Mesendoderm (in vitro differentiated cells): ENCODE data around the gene ELF2.

ENCODE experiments used
- DNase-seq: peaks from one replicate; pipeline ENCODE4 v3.0.0; 2013
- H2AK5ac ChIP-seq: 2 replicates; pipeline ENCODE4 v1.6.1; 2013; ENCODE audit warnings: low read length, inconsistent platforms
- H2BK120ac ChIP-seq: 2 replicates; pipeline ENCODE4 v1.6.1; 2013; ENCODE audit warnings: low read depth, mild to moderate bottlenecking, low read length, moderate library complexity, mixed read lengths
- H2BK15ac ChIP-seq: replicated peaks from 2 replicates; pipeline ENCODE4 v1.6.1; 2013; ENCODE audit warnings: low read depth, mild to moderate bottlenecking, moderate library complexity
- H2BK5ac ChIP-seq: 2 replicates; pipeline ENCODE4 v1.6.1; 2013; ENCODE audit warnings: low read length, inconsistent platforms
- H3K18ac ChIP-seq: 2 replicates; pipeline ENCODE4 v1.6.1; 2013; ENCODE audit warnings: mild to moderate bottlenecking, low read length, mixed read lengths
- H3K23ac ChIP-seq: one replicate; pipeline ENCODE4 v1.6.1; 2013; ENCODE audit warnings: low read length
- H3K27ac ChIP-seq: 2 replicates; pipeline ENCODE4 v1.5.1; 2013; ENCODE audit warnings: low read depth, mild to moderate bottlenecking, inconsistent platforms, low read length, moderate library complexity
- H3K27me3 ChIP-seq: 2 replicates; pipeline ENCODE4 v1.6.1; 2013; ENCODE audit warnings: low read length, control low read depth, mild to moderate bottlenecking, inconsistent platforms; ENCODE audit not compliant: insufficient read depth, poor library complexity
- H3K36me3 ChIP-seq: 2 replicates; pipeline ENCODE4 v1.6.1; 2013; ENCODE audit warnings: low read length, inconsistent platforms; ENCODE audit not compliant: control insufficient read depth, insufficient read depth
- H3K4ac ChIP-seq: one replicate; pipeline ENCODE4 v1.6.1; 2013; ENCODE audit warnings: low read depth, mild to moderate bottlenecking, low read length, moderate library complexity
- H3K4me1 ChIP-seq: 2 replicates; pipeline ENCODE4 v1.6.1; 2013; ENCODE audit warnings: low read depth, low read length, inconsistent platforms; ENCODE audit not compliant: control insufficient read depth
- H3K4me2 ChIP-seq: 2 replicates; pipeline ENCODE4 v1.6.1; 2013; ENCODE audit warnings: low read length
- H3K4me3 ChIP-seq: 2 replicates; pipeline ENCODE4 v1.5.1; 2013; ENCODE audit warnings: mild to moderate bottlenecking, low read length
- H3K56ac ChIP-seq: one replicate; pipeline ENCODE4 v1.6.1; 2013; ENCODE audit warnings: low read length
- H3K79me1 ChIP-seq: 2 replicates; pipeline ENCODE4 v1.6.1; 2013; ENCODE audit warnings: low read length, inconsistent platforms
- H3K79me2 ChIP-seq: 2 replicates; pipeline ENCODE4 v1.6.1; 2013; ENCODE audit warnings: mild to moderate bottlenecking, low read length; ENCODE audit not compliant: control insufficient read depth, insufficient read depth
- H3K9ac ChIP-seq: 2 replicates; pipeline ENCODE4 v1.6.1; 2013; ENCODE audit warnings: low read length, inconsistent platforms
- H4K5ac ChIP-seq: one replicate; pipeline ENCODE4 v1.6.1; 2013; ENCODE audit warnings: low read length
- H4K8ac ChIP-seq: one replicate; pipeline ENCODE4 v1.6.1; 2013; ENCODE audit warnings: low read depth, mild to moderate bottlenecking, control low read depth, low read length, moderate library complexity
- WGBS: extraction: QIAGEN DNeasy Blood & Tissue Kit; methylation state at CpG from one replicate; pipeline ENCODE4 v1.1.7; 2013; ENCODE audit warnings: low lambda C conversion rate, missing lambda C conversion rate; ENCODE audit not compliant: insufficient coverage; ENCODE audit errors: extremely low coverage; 5-methylcytosine and 5-hydroxymethylcytosine counted together

The ELF2 gene

GRCh38 chr4:139196462-139196861 is 19.4 kb upstream of the ELF2 start:
- no peak overlapping the region for H3K4me3 ChIP-seq
- H3K56ac ChIP-seq: no peak overlapping the region
- H2BK120ac ChIP-seq: no peak overlapping the region
- H3K4ac ChIP-seq: no peak overlapping the region
- no peak overlapping the region for H4K5ac ChIP-seq
- H3K36me3 ChIP-seq: no peaks in the 10 kb centered on the region
- no peak overlapping the region for H3K4me2 ChIP-seq
- no peak overlapping the region for H2BK15ac ChIP-seq
- H4K8ac ChIP-seq: no peak overlapping the region
- WGBS: no CpG with 5 or more reads among the region's 3 CpGs
- H2AK5ac ChIP-seq: no peak overlapping the region
- DNase-seq: no peak
- H3K23ac ChIP-seq: no peak overlapping the region
- no peaks in the 10 kb centered on the region for H3K27me3 ChIP-seq
- no peaks in the 10 kb centered on the region for H3K79me1 ChIP-seq
- no peak overlapping the region for H3K9ac ChIP-seq
- H3K18ac ChIP-seq: no peak overlapping the region
- H3K27ac ChIP-seq: no peak overlapping the region
- no peaks in the 10 kb centered on the region for H3K79me2 ChIP-seq
- H3K4me1 ChIP-seq: no peaks in the 10 kb centered on the region
- no peak overlapping the region for H2BK5ac ChIP-seq

- Histone ChIP-seq H3K4ac (no peak overlapping the region), H3K4me3 (no peak overlapping the region), H3K79me1 (no peaks in the 10 kb centered on the region), H3K23ac (no peak overlapping the region), H3K56ac (peak overlapping the region; percentile 30), H2AK5ac (no peak overlapping the region), H2BK120ac (no peak overlapping the region), H3K79me2 (no peaks in the 10 kb centered on the region), H4K8ac (no peak overlapping the region), H2BK15ac (no peak overlapping the region), H3K36me3 (no peaks in the 10 kb centered on the region), H2BK5ac (no peak overlapping the region), H3K27me3 (no peaks in the 10 kb centered on the region), H3K27ac (no peak overlapping the region), H3K18ac (no peak overlapping the region), H4K5ac (no peak overlapping the region), H3K4me2 (no peak overlapping the region), H3K4me1 (no peaks in the 10 kb centered on the region), H3K9ac (no peak overlapping the region)
- DNase-seq: peak; percentile 53
- WGBS: no CpG with 5 or more reads among the region's 2 CpGs
Measured at GRCh38 chr4:139191373-139191772, 14.4 kb upstream of the ELF2 start.

GRCh38 chr4:139189972-139190371 is 13.0 kb upstream of the ELF2 start:
- no peak overlapping the region for H3K4me3 ChIP-seq
- no peak overlapping the region for H3K18ac ChIP-seq
- no peaks in the 10 kb centered on the region for H3K27me3 ChIP-seq
- no peak overlapping the region for H4K8ac ChIP-seq
- no peak overlapping the region for H3K56ac ChIP-seq
- H3K23ac ChIP-seq: no peak overlapping the region
- H3K4me1 ChIP-seq: no peaks in the 10 kb centered on the region
- H2AK5ac ChIP-seq: no peak overlapping the region
- H3K4me2 ChIP-seq: no peak overlapping the region
- H3K9ac ChIP-seq: no peak overlapping the region
- H2BK15ac ChIP-seq: no peak overlapping the region
- no peak overlapping the region for H2BK120ac ChIP-seq
- H3K27ac ChIP-seq: no peak overlapping the region
- DNase-seq: no peak
- no peaks in the 10 kb centered on the region for H3K36me3 ChIP-seq
- no peaks in the 10 kb centered on the region for H3K79me2 ChIP-seq
- WGBS: no CpG with 5 or more reads among the region's 7 CpGs
- no peak overlapping the region for H2BK5ac ChIP-seq
- H3K4ac ChIP-seq: no peak overlapping the region
- H4K5ac ChIP-seq: no peak overlapping the region
- H3K79me1 ChIP-seq: no peaks in the 10 kb centered on the region

- Histone ChIP-seq H4K8ac (no peak overlapping the region), H3K36me3 (no peaks in the 10 kb centered on the region), H3K9ac (no peak overlapping the region), H3K27ac (no peak overlapping the region), H3K4me2 (no peak overlapping the region), H3K79me2 (no peaks in the 10 kb centered on the region), H4K5ac (no peak overlapping the region), H3K79me1 (no peaks in the 10 kb centered on the region), H3K4ac (no peak overlapping the region), H3K4me1 (no peaks in the 10 kb centered on the region), H3K27me3 (no peaks in the 10 kb centered on the region), H2AK5ac (no peak overlapping the region), H2BK5ac (no peak overlapping the region), H3K23ac (no peak overlapping the region), H2BK120ac (no peak overlapping the region), H2BK15ac (no peak overlapping the region), H3K18ac (no peak overlapping the region), H3K56ac (no peak overlapping the region), H3K4me3 (no peak overlapping the region)
- WGBS: no CpG with 5 or more reads among the region's 2 CpGs
- DNase-seq: no peak
Measured at GRCh38 chr4:139189417-139189749, 12.4 kb upstream of the ELF2 start.

- no peak overlapping the region for H3K18ac ChIP-seq
- H3K56ac ChIP-seq: peak overlapping the region; percentile 68
- no CpG with 5 or more reads among the region's 9 CpGs for WGBS
- H2BK15ac ChIP-seq: no peak overlapping the region
- H3K4me2 ChIP-seq: no peak overlapping the region
- peak; percentile 47 for DNase-seq
- no peak overlapping the region for H3K4me3 ChIP-seq
- H3K23ac ChIP-seq: no peak overlapping the region
- no peak overlapping the region for H4K5ac ChIP-seq
- no peak overlapping the region for H3K9ac ChIP-seq
- H3K27ac ChIP-seq: no peak overlapping the region
- H3K79me2 ChIP-seq: no peaks in the 10 kb centered on the region
- no peak overlapping the region for H2AK5ac ChIP-seq
- H2BK5ac ChIP-seq: no peak overlapping the region
- H2BK120ac ChIP-seq: no peak overlapping the region
- H3K79me1 ChIP-seq: no peaks in the 10 kb centered on the region
- no peak overlapping the region for H4K8ac ChIP-seq
- H3K4ac ChIP-seq: no peak overlapping the region
- no peaks in the 10 kb centered on the region for H3K36me3 ChIP-seq
- no peaks in the 10 kb centered on the region for H3K4me1 ChIP-seq
- no peaks in the 10 kb centered on the region for H3K27me3 ChIP-seq
Measured at GRCh38 chr4:139188648-139189416, 11.8 kb upstream of the ELF2 start.

- no peaks in the 10 kb centered on the region for H3K36me3 ChIP-seq
- no peak overlapping the region for H3K4ac ChIP-seq
- H3K79me1 ChIP-seq: no peaks in the 10 kb centered on the region
- no peak overlapping the region for H4K5ac ChIP-seq
- no peak overlapping the region for H3K4me2 ChIP-seq
- no peak overlapping the region for H3K23ac ChIP-seq
- no peaks in the 10 kb centered on the region for H3K79me2 ChIP-seq
- no peak overlapping the region for H2BK15ac ChIP-seq
- no peaks in the 10 kb centered on the region for H3K27me3 ChIP-seq
- H3K18ac ChIP-seq: no peak overlapping the region
- H4K8ac ChIP-seq: no peak overlapping the region
- H3K27ac ChIP-seq: no peak overlapping the region
- no peak for DNase-seq
- no peak overlapping the region for H3K56ac ChIP-seq
- no peak overlapping the region for H2BK120ac ChIP-seq
- no peak overlapping the region for H3K9ac ChIP-seq
- H3K4me1 ChIP-seq: no peaks in the 10 kb centered on the region
- H2AK5ac ChIP-seq: no peak overlapping the region
- H2BK5ac ChIP-seq: no peak overlapping the region
- H3K4me3 ChIP-seq: no peak overlapping the region
Measured at GRCh38 chr4:139184129-139184528, 7.1 kb upstream of the ELF2 start.
